Measurements from ENCODE around the gene SEL1L2.

DNA sequence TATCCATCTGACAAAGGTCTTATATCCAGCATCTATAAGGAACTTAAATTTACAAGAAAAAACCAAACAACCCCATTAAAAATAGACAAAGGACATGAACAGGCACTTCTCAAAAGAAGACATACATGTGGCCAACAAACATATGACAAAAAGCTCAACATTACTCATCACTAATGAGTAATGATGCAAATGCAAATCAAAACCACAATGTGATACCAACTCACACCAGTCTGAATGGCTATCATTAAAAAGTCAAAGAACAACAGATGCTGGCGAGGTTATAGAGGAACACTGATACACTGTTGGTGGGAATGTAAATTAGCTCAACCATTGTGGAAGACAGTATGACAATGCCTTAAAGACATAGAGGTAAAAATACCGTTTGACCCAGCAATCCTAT, 18.8 kb upstream of the SEL1L2 start:
- TF ChIP-seq, protein P1, sequence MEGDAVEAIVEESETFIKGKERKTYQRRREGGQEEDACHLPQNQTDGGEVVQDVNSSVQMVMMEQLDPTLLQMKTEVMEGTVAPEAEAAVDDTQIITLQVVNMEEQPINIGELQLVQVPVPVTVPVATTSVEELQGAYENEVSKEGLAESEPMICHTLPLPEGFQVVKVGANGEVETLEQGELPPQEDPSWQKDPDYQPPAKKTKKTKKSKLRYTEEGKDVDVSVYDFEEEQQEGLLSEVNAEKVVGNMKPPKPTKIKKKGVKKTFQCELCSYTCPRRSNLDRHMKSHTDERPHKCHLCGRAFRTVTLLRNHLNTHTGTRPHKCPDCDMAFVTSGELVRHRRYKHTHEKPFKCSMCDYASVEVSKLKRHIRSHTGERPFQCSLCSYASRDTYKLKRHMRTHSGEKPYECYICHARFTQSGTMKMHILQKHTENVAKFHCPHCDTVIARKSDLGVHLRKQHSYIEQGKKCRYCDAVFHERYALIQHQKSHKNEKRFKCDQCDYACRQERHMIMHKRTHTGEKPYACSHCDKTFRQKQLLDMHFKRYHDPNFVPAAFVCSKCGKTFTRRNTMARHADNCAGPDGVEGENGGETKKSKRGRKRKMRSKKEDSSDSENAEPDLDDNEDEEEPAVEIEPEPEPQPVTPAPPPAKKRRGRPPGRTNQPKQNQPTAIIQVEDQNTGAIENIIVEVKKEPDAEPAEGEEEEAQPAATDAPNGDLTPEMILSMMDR (IDR thresholded peaks at IDR 0.05), result no peak
- TF ChIP-seq POLR2AphosphoS5 (IDR thresholded peaks at IDR 0.05), result no peak
- TF ChIP-seq POLR2A (IDR thresholded peaks at IDR 0.05), result no peak
